ENCODE measurements around the gene UTP20. TPM values are rescaled to one million over a fixed set of nuclear protein-coding genes. Genes with fewer than 3 reads are reported as not detected.
A peak's percentile ranks its signal among the peaks of the same experiment; 100 is the strongest.
"Not testable (repeated sequence)": the region's sequence is repeated elsewhere in the genome, so short reads cannot be mapped to it uniquely, and the experiment has no call there.

Gene UTP20
- total RNA-seq, 1 experiment from 2014 or later, result 42.2 TPM

GRCh38 chr12:101414533-101415119, 134.7 kb downstream of the UTP20 start:
- H3K9me3 Mint-ChIP-seq (ENCODE audit: low read depth, unreplicated experiment), result no peaks in the 10 kb centered on the region
- TF ChIP-seq CTCF (IDR thresholded peaks at IDR 0.05; ENCODE audit: unreplicated experiment), result peak; percentile 45
- H3K27ac Mint-ChIP-seq (ENCODE audit: unreplicated experiment), result no peak overlapping the region
- H3K4me3 Mint-ChIP-seq (ENCODE audit: low read depth, unreplicated experiment), result no peak overlapping the region
- no TSS peak for BruUV-seq (replicated peaks)
- DNase-seq, result peak; percentile 71
- peaks cover 9% of the 10 kb centered on the region for H3K27me3 Mint-ChIP-seq (ENCODE audit: unreplicated experiment)
- intact Hi-C loops (cut with micrococcal nuclease; ENCODE audit: unreplicated experiment), result loop anchor here (1.0 to 10.0 kb wide), 6 partner anchors 46 to 426 kb away; no protein-coding TSS in a partner anchor
- CTCF ChIA-PET, result interaction anchor here (0.8 to 0.9 kb wide), 2 partner anchors 345 to 425 kb away, joined by 4 to 7 read pairs; no protein-coding TSS in a partner anchor
- no peaks in the 10 kb centered on the region for H3K36me3 Mint-ChIP-seq (ENCODE audit: insufficient read depth, unreplicated experiment)
- H3K4me1 Mint-ChIP-seq (ENCODE audit: low read depth, unreplicated experiment), result no peaks in the 10 kb centered on the region

GRCh38 chr12:101415228-101415627, 135.3 kb downstream of the UTP20 start:
- H3K27ac Mint-ChIP-seq (ENCODE audit: unreplicated experiment), result no peak overlapping the region
- no TSS peak for BruUV-seq (replicated peaks)
- no peak overlapping the region for H3K4me3 Mint-ChIP-seq (ENCODE audit: low read depth, unreplicated experiment)
- no peak for TF ChIP-seq CTCF (IDR thresholded peaks at IDR 0.05; ENCODE audit: unreplicated experiment)
- intact Hi-C loops (cut with micrococcal nuclease; ENCODE audit: unreplicated experiment), result loop anchor here (2.0 to 10.0 kb wide), 2 partner anchors 46 to 150 kb away; no protein-coding TSS in a partner anchor
- H3K27me3 Mint-ChIP-seq (ENCODE audit: unreplicated experiment), result peaks cover 9% of the 10 kb centered on the region
- CTCF ChIA-PET, result interaction anchor here (0.8 to 0.9 kb wide), 2 partner anchors 344 to 425 kb away, joined by 4 to 7 read pairs; no protein-coding TSS in a partner anchor
- H3K9me3 Mint-ChIP-seq (ENCODE audit: low read depth, unreplicated experiment), result no peaks in the 10 kb centered on the region
- no peaks in the 10 kb centered on the region for H3K4me1 Mint-ChIP-seq (ENCODE audit: low read depth, unreplicated experiment)
- H3K36me3 Mint-ChIP-seq (ENCODE audit: insufficient read depth, unreplicated experiment), result no peaks in the 10 kb centered on the region
- no peak for DNase-seq

- H3K4me3 Mint-ChIP-seq (ENCODE audit: low read depth, unreplicated experiment); H3K27me3 Mint-ChIP-seq (ENCODE audit: unreplicated experiment); BruUV-seq (replicated peaks); DNase-seq; H3K36me3 Mint-ChIP-seq (ENCODE audit: insufficient read depth, unreplicated experiment); H3K4me1 Mint-ChIP-seq (ENCODE audit: low read depth, unreplicated experiment); intact Hi-C loops (cut with micrococcal nuclease; ENCODE audit: unreplicated experiment); H3K9me3 Mint-ChIP-seq (ENCODE audit: low read depth, unreplicated experiment); H3K27ac Mint-ChIP-seq (ENCODE audit: unreplicated experiment); CTCF ChIA-PET: not testable (repeated sequence)
These were observed 142.2 kb downstream of the UTP20 start for GRCh38 chr12:101422066-101422465.

GRCh38 chr12:101424620-101425019, 144.7 kb downstream of the UTP20 start:
- no peaks in the 10 kb centered on the region for H3K4me1 Mint-ChIP-seq (ENCODE audit: low read depth, unreplicated experiment)
- no peaks in the 10 kb centered on the region for H3K36me3 Mint-ChIP-seq (ENCODE audit: insufficient read depth, unreplicated experiment)
- H3K9me3 Mint-ChIP-seq (ENCODE audit: low read depth, unreplicated experiment), result no peaks in the 10 kb centered on the region
- intact Hi-C loops (cut with micrococcal nuclease; ENCODE audit: unreplicated experiment), result no loop called here
- BruUV-seq (replicated peaks), result no TSS peak
- DNase-seq, result no peak
- no peak for TF ChIP-seq CTCF (IDR thresholded peaks at IDR 0.05; ENCODE audit: unreplicated experiment)
- CTCF ChIA-PET, result interaction anchor here (0.7 kb wide), 1 partner anchor 242 kb away, joined by 3 read pairs; no protein-coding TSS in a partner anchor
- H3K27me3 Mint-ChIP-seq (ENCODE audit: unreplicated experiment), result no peaks in the 10 kb centered on the region
- H3K27ac Mint-ChIP-seq (ENCODE audit: unreplicated experiment), result no peak overlapping the region
- no peak overlapping the region for H3K4me3 Mint-ChIP-seq (ENCODE audit: low read depth, unreplicated experiment)

- BruUV-seq (replicated peaks), result no TSS peak
- intact Hi-C loops (cut with micrococcal nuclease; ENCODE audit: unreplicated experiment), result no loop called here
These were observed 150.6 kb downstream of the UTP20 start for GRCh38 chr12:101430456-101430855.

More at GRCh38 chr12:101430456-101430855, 150.6 kb downstream of the UTP20 start:
- no peaks in the 10 kb centered on the region for H3K9me3 Mint-ChIP-seq (ENCODE audit: low read depth, unreplicated experiment)
- H3K4me1 Mint-ChIP-seq (ENCODE audit: low read depth, unreplicated experiment), result no peaks in the 10 kb centered on the region
- TF ChIP-seq CTCF (IDR thresholded peaks at IDR 0.05; ENCODE audit: unreplicated experiment), result no peak
- CTCF ChIA-PET, result no interaction called here
- no peak overlapping the region for H3K27ac Mint-ChIP-seq (ENCODE audit: unreplicated experiment)
- no peak for DNase-seq
- no peak overlapping the region for H3K4me3 Mint-ChIP-seq (ENCODE audit: low read depth, unreplicated experiment)
- no peaks in the 10 kb centered on the region for H3K36me3 Mint-ChIP-seq (ENCODE audit: insufficient read depth, unreplicated experiment)
- H3K27me3 Mint-ChIP-seq (ENCODE audit: unreplicated experiment), result no peaks in the 10 kb centered on the region

All from Calu3 (cell line).